HUES6 (cell line): ENCODE results near the gene CDKN2D.
"Not testable (repeated sequence)": the region's sequence is repeated elsewhere in the genome, so short reads cannot be mapped to it uniquely, and the experiment has no call there.

Source experiments
- H3K27ac ChIP-seq: 2 replicates; pipeline ENCODE4 v1.7.0; 2013; ENCODE audit warnings: low read depth, mild to moderate bottlenecking, low read length, inconsistent platforms
- H3K27me3 ChIP-seq: 2 replicates; pipeline ENCODE4 v1.6.1; 2013; ENCODE audit warnings: low read length; ENCODE audit not compliant: control insufficient read depth, insufficient read depth
- H3K36me3 ChIP-seq: 2 replicates; pipeline ENCODE4 v1.6.1; 2013; ENCODE audit warnings: low read length; ENCODE audit not compliant: control insufficient read depth, insufficient read depth
- H3K4me1 ChIP-seq: 2 replicates; pipeline ENCODE4 v1.6.1; 2013; ENCODE audit warnings: low read length; ENCODE audit not compliant: control insufficient read depth, insufficient read depth
- H3K4me3 ChIP-seq: 2 replicates; pipeline ENCODE4 v1.5.1; 2013; ENCODE audit warnings: low read depth, low read length
- H3K9ac ChIP-seq: one replicate; pipeline ENCODE4 v1.6.1; 2013; ENCODE audit warnings: mild to moderate bottlenecking, low read length
- H3K9me3 ChIP-seq: 2 replicates; pipeline ENCODE4 v1.6.1; 2013; ENCODE audit warnings: low read depth, low read length; ENCODE audit not compliant: control insufficient read depth, insufficient read depth

The CDKN2D gene

DNA sequence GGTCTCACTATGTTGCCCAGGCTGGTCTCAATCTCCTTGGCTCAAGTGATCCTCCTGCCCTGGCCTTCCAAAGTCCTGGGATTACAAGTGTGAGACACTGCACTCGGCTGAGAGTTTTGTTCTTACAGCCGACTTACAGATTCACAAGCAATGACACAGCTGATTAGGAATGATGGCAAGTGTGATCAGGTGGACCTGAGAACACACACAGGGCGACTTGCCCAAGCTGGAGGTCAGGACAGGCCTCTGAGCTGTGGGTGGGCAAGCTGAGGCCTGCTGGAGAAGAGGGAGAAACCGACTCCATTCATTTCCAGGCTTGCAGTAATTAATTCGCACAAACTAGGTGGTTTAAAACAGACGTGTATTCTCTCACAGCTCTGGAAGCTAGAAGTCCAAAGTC is 33.2 kb downstream of the CDKN2D start:
- Histone ChIP-seq H3K4me3 (no peak overlapping the region), H3K9ac (no peak overlapping the region), H3K36me3 (no peaks in the 10 kb centered on the region), H3K27ac (no peak overlapping the region), H3K4me1 (no peaks in the 10 kb centered on the region), H3K27me3 (no peaks in the 10 kb centered on the region), H3K9me3 (0 out of 2 replicates have a peak, but pooled peaks cover 3% of the 10 kb centered on the region)

DNA sequence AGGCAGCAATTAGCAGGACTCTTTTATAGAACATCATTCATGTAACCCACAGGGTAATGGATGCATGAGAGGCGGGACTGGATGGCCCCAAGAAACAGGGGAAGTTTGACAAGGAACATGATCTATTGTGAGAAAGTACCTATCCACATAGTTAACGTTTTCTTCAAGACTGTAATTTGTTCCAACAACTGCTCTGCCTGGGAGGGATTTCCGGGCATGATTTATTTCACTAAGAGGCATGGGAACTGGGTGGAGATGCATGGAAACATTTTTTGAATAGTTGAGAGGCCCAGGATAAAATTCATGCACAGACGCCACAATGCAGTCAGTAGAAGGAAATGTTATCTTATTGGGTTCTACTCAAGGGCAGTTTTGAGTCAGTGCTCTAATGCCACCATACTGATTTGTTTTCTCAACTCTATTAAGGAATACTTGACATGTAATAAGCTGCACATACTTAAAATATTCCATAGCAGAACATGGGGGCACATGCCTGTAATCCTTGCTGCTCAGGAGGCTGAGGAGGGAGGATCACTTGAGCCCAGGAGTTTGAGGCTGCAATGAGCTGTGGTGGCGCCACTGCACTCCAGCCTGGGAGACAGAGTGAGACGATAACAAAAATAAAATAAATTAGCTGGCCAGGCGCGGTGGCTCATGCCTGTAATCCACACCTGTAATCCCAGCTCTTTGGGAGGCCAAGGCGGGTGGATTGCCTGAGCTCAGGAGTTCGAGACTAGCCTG is 35.0 kb downstream of the CDKN2D start:
- Histone ChIP-seq H3K36me3 (no peaks in the 10 kb centered on the region), H3K4me1 (no peaks in the 10 kb centered on the region), H3K9ac (no peak overlapping the region), H3K27me3 (no peaks in the 10 kb centered on the region), H3K4me3 (no peak overlapping the region), H3K9me3 (0 out of 2 replicates have a peak, but pooled peaks cover 3% of the 10 kb centered on the region), H3K27ac (no peak overlapping the region)

DNA sequence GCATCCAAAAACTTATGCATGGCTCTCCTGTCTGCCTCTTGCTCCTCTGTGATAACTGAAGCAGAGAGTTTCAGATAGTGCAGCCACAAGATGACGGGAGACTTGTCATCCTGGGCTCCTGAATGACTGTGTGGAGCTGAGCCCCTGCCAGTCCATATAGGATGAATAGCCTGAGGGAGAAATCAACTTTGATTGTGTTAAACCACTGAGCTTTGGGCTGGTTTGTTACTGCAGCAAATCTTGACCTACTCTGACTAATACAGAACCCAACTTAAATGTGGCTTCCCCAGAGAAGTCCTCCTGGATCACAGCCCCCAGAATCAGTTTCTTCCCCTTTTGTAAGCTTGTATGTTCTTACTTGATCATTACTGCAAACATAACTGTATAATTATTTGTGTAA is 36.3 kb downstream of the CDKN2D start:
- Histone ChIP-seq H3K27me3 (no peaks in the 10 kb centered on the region), H3K9me3 (0 out of 2 replicates have a peak, but pooled peaks cover 3% of the 10 kb centered on the region), H3K36me3 (no peaks in the 10 kb centered on the region), H3K27ac (no peak overlapping the region), H3K4me3 (no peak overlapping the region), H3K4me1 (no peaks in the 10 kb centered on the region), H3K9ac (no peak overlapping the region)

DNA sequence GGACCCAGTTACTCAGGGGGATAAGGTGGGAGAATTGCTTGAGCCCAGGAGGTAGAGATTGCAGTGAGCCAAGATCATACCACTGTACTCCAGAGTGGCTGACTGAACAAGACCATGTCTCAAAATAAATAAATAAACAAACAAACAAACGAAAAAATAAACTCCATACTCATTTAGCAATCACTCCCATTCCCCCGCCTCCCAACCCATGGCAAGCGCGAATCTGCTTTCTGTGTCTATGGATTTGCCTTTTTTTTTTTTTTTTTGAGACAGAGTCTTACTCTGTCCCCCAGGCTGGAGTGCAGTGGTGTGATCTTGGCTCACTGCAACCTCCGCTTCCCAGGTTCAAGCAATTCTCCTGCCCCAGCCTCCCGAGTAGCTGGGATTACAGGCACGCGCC is 41.9 kb downstream of the CDKN2D start:
- not testable (repeated sequence) for H3K4me1 ChIP-seq, H3K36me3 ChIP-seq, H3K9me3 ChIP-seq, H3K27me3 ChIP-seq, H3K9ac ChIP-seq, H3K27ac ChIP-seq, H3K4me3 ChIP-seq

DNA sequence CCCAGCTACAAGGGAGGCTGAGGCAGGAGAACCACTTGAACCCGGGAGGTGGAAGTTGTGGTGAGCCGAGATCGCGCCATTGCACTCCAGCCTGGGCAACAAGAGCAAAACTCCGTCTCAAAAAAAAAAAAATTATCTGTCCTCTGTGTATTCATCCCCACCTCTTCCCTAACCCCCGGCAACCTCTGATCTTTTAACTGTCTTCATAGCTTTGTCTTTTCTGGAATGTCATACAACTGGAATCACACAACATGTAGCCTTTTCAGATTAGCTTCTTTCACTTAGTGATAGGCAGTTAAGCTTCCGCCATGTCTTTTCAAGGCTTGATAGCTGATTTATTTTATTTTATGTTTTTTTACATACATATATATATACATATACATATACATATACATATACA is 43.1 kb downstream of the CDKN2D start:
- Histone ChIP-seq H3K9me3 (no peaks in the 10 kb centered on the region), H3K27ac (no peak overlapping the region)

DNA sequence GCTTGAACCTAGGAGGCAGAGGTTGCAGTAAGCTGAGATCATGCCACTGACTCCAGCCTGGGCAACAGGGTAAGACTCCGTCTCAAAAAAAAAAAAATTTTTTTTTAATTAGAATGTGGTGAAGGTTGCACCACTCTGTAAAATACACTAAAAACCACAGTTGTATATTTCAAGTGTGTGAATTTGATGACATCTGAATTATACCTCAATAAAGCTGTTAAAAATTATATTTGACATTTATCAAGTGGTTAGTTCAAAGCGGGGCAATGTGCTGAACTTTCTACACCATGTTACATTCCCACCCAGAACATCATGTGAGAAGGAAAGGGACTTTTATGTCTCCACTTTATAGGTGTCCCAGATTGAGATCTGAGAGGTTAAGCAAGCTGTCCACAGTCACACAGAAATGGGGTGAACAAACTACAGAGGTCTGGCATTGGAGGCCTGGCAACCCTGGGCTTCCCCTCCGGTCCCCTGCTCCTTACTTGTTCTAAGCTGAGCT is 45.6 kb downstream of the CDKN2D start:
- Histone ChIP-seq H3K27ac (no peak overlapping the region), H3K36me3 (no peaks in the 10 kb centered on the region), H3K27me3 (peaks cover 14% of the 10 kb centered on the region), H3K4me1 (peaks cover 11% of the 10 kb centered on the region; the same call in 1 of the 2 replicates), H3K9me3 (no peaks in the 10 kb centered on the region), H3K4me3 (no peak overlapping the region), H3K9ac (no peak overlapping the region)

More for the DNA sequence above, 43.1 kb downstream of the CDKN2D start:
- Histone ChIP-seq H3K4me1 (no peaks in the 10 kb centered on the region), H3K4me3 (no peak overlapping the region), H3K27me3 (no peaks in the 10 kb centered on the region), H3K36me3 (no peaks in the 10 kb centered on the region), H3K9ac (no peak overlapping the region)

DNA sequence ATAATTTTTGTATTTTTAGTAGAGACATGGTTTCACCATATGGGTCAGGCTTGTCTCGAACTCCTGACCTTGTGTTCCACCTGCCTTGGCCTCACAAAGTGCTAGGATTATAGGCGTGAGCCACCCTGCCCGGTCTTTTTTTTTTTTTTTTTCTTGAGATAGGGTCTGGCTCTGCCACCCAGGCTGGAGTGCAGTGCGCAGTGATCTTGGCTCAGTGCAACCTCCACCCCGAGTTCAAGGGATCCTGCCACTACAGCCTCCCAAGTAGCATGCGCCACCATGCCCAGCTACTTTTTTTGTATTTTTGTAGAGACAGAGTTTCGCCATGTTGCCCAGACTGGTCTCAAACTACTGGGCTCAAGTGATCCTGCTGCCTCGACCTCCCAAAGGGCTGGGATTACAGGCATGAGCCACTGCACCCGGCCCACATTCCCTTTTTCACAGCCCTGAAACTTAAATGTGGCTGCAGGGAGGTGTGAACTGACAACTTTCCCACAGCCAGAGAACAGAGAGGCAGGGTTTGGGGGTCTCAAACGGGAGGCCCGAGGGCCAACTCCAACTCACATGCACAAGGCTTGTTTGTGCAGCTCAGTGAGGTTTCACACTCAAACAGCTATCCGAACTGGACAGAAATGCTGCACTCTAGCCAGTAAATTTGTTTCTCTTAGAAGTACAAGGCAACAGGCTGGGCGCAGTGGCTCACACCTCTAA is 47.2 kb downstream of the CDKN2D start:
- peaks cover 16% of the 10 kb centered on the region for H3K4me1 ChIP-seq
- peaks cover 29% of the 10 kb centered on the region for H3K27me3 ChIP-seq
- no peaks in the 10 kb centered on the region for H3K36me3 ChIP-seq
- H3K9me3 ChIP-seq = no peaks in the 10 kb centered on the region
- no peak overlapping the region for H3K4me3 ChIP-seq
- no peak overlapping the region for H3K9ac ChIP-seq
- H3K27ac ChIP-seq = no peak overlapping the region

DNA sequence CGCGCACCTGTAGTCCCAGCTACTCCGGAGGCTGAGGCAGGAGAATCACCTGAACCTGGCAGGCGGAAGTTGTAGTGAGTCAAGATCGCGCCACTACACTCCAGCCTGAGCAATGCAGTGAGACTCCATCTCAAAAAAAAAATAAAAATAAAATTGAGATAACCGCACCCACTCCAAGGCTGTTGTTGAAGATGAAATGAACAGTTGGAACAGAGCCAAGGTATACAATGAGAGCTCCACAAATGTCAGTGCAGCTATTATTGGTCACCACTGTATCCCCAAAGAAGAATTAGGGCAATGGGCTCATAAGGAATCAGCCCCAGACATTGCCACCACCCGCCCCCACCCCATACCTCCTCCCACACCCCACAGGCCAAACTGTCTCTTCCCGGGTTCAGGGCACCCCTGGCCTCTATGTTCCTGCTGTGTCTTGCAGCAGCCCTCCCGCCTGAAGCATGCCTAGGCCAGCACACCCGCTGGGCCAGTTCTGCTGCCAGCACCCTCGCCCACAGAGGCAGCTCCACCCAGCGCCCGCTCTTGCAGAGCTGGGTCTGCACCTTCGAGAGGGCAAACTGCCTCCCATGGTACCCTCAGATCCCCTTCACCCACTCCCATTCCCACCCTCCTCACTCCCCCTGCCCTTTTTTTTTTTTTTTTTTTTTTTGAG is 48.0 kb downstream of the CDKN2D start:
- no peaks in the 10 kb centered on the region for H3K36me3 ChIP-seq
- H3K27me3 ChIP-seq = peaks cover 38% of the 10 kb centered on the region
- no peaks in the 10 kb centered on the region for H3K9me3 ChIP-seq
- H3K9ac ChIP-seq = no peak overlapping the region
- no peak overlapping the region for H3K27ac ChIP-seq
- H3K4me1 ChIP-seq = peaks cover 17% of the 10 kb centered on the region
- no peak overlapping the region for H3K4me3 ChIP-seq

DNA sequence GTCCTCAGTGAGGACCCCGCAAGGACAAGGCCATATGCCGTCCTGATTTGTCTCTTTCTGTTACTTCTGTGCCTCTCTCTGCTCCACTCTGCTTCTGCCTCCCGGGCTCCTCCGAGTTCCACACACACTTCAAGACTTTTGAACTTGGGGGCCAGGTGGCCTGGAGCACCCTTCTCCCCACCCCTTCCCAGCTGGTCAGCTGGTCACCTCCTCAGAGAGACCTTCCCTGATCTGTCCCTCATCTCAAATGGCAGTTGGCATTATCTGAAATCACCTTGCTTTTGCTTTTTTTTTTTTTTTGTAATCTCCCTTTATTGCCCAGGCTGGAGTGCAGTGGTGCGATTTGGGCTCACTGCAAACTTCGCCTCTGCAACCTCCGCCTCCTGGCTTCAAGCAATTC is 49.4 kb downstream of the CDKN2D start:
- no peak overlapping the region for H3K4me3 ChIP-seq
- peaks cover 22% of the 10 kb centered on the region for H3K4me1 ChIP-seq
- no peaks in the 10 kb centered on the region for H3K36me3 ChIP-seq
- no peak overlapping the region for H3K27ac ChIP-seq
- H3K27me3 ChIP-seq = peaks cover 51% of the 10 kb centered on the region
- no peak overlapping the region for H3K9ac ChIP-seq
- H3K9me3 ChIP-seq = no peaks in the 10 kb centered on the region

DNA sequence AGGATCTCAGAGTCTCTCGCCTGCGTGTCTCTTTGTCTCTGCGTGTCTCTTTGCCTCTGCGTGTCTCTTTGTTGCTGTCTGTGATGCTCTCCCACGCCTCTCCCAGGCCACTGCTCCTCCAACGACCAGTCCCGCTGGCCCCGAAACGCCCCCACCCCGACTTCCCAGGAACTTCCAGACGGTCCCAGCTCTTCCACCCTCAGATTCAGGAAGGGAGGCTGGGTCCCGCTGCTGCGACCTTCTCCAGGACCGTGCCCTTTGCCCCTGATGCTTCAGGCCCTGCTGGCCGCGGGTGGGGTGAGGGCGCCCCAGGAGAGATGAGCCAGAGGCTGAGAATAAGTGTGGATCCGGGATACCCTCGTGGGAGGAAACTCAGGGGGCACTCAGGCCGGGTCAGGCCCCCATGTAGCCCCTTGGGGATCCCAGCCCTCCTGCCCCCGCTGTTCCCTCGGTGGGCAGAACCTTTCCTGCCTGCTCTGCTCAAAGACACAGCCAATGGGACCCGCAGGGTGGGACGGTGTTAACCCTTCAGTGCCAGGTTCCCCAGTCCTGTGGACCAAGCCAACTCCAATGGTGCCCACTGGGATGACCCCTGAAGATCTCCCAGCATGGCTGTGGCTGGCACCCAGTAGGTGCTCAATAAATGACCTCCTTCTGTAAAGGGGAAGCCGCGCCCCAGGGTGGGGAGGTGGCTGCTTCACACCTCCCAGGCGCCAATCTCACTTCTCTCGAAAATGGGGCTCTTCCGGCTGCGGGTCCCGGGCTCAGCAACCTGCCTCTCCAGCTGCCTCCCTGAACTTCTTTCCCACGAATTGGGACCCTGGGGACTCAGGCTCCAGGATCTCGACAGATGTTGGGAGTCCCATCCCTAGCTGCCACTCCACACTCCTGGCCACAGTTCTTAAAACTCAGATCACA is 50.1 kb downstream of the CDKN2D start:
- Histone ChIP-seq H3K36me3 (no peaks in the 10 kb centered on the region), H3K27ac (no peak overlapping the region), H3K4me1 (peaks cover 22% of the 10 kb centered on the region), H3K9me3 (no peaks in the 10 kb centered on the region), H3K27me3 (peaks cover 59% of the 10 kb centered on the region), H3K9ac (no peak overlapping the region), H3K4me3 (peak overlapping the region; percentile 90)
